HL-60 (cell line): Measurements from ENCODE around the gene GPR107.

Experiments
- DNase-seq, 2 experiments: peaks; one replicate each; pipeline ENCODE4 v3.0.0-alpha.2; 2010 to 2020; ENCODE audit warnings: low read depth in 1 of 2, low spot score in 1 of 2
- H3K27ac ChIP-seq: fragments of 250-450 bp; sonication (Bioruptor Pico); replicated peaks from 2 replicates; pipeline ENCODE4 v1.5.1; 2020; ENCODE audit warnings: mild to moderate bottlenecking, moderate library complexity
- H3K27me3 ChIP-seq: fragments of 250-450 bp; sonication (Bioruptor Pico); 2 replicates; pipeline ENCODE4 v1.5.1; 2021; ENCODE audit warnings: mild to moderate bottlenecking, moderate library complexity; ENCODE audit not compliant: insufficient read depth, poor library complexity, severe bottlenecking
- H3K4me3 ChIP-seq: replicated peaks from 2 replicates; pipeline ENCODE4 v1.5.1; 2011; ENCODE audit warnings: mild to moderate bottlenecking, control low read depth, low read length; ENCODE audit not compliant: insufficient read depth
- GABPA ChIP-seq: IDR thresholded peaks from 2 replicates; pipeline ENCODE4 v1.6.1; 2012; ENCODE audit warnings: low read depth
- POLR2AphosphoS5 ChIP-seq: IDR thresholded peaks from 2 replicates; pipeline ENCODE4 v1.6.1; 2012; ENCODE audit warnings: low read depth
- SPI1 ChIP-seq: IDR thresholded peaks from 2 replicates; pipeline ENCODE4 v1.6.1; 2012; ENCODE audit warnings: low read depth, mild to moderate bottlenecking, borderline replicate concordance
- TF ChIP-seq, protein P1 (sequence below): IDR thresholded peaks from 2 replicates; pipeline ENCODE4 v1.6.1; 2012; ENCODE audit warnings: low read depth; ENCODE audit not compliant: insufficient replicate concordance
- TF ChIP-seq, protein P2 (sequence below): IDR thresholded peaks from one replicate; pipeline ENCODE4 v1.5.1; 2011; ENCODE audit warnings: low read length, control low read depth, inconsistent platforms; ENCODE audit not compliant: insufficient read depth

The GPR107 gene

DNA sequence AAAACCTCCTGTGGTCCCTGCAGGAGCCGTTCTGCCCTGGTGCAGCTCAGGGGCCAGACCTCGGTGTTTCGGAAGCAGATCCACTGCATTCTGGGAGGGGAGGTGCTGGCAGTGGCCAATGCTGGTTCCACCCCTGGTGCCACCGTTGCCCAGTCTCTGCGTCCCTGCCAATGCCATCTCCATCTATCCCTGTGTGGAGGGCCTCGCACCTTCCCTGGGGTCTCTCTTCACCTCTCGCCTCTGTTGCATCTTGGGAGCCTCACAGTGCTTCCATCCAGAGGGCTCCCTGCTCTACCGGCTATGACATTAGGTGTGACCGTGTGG is 133.8 kb downstream of the GPR107 start:
- no peak overlapping the region for H3K4me3 ChIP-seq
- H3K27ac ChIP-seq: no peak overlapping the region
- TF ChIP-seq SPI1: no peak
- TF ChIP-seq, protein P1, sequence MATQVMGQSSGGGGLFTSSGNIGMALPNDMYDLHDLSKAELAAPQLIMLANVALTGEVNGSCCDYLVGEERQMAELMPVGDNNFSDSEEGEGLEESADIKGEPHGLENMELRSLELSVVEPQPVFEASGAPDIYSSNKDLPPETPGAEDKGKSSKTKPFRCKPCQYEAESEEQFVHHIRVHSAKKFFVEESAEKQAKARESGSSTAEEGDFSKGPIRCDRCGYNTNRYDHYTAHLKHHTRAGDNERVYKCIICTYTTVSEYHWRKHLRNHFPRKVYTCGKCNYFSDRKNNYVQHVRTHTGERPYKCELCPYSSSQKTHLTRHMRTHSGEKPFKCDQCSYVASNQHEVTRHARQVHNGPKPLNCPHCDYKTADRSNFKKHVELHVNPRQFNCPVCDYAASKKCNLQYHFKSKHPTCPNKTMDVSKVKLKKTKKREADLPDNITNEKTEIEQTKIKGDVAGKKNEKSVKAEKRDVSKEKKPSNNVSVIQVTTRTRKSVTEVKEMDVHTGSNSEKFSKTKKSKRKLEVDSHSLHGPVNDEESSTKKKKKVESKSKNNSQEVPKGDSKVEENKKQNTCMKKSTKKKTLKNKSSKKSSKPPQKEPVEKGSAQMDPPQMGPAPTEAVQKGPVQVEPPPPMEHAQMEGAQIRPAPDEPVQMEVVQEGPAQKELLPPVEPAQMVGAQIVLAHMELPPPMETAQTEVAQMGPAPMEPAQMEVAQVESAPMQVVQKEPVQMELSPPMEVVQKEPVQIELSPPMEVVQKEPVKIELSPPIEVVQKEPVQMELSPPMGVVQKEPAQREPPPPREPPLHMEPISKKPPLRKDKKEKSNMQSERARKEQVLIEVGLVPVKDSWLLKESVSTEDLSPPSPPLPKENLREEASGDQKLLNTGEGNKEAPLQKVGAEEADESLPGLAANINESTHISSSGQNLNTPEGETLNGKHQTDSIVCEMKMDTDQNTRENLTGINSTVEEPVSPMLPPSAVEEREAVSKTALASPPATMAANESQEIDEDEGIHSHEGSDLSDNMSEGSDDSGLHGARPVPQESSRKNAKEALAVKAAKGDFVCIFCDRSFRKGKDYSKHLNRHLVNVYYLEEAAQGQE: no peak
- TF ChIP-seq POLR2AphosphoS5: no peak
- TF ChIP-seq, protein P2, sequence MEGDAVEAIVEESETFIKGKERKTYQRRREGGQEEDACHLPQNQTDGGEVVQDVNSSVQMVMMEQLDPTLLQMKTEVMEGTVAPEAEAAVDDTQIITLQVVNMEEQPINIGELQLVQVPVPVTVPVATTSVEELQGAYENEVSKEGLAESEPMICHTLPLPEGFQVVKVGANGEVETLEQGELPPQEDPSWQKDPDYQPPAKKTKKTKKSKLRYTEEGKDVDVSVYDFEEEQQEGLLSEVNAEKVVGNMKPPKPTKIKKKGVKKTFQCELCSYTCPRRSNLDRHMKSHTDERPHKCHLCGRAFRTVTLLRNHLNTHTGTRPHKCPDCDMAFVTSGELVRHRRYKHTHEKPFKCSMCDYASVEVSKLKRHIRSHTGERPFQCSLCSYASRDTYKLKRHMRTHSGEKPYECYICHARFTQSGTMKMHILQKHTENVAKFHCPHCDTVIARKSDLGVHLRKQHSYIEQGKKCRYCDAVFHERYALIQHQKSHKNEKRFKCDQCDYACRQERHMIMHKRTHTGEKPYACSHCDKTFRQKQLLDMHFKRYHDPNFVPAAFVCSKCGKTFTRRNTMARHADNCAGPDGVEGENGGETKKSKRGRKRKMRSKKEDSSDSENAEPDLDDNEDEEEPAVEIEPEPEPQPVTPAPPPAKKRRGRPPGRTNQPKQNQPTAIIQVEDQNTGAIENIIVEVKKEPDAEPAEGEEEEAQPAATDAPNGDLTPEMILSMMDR: no peak
- no peak for TF ChIP-seq GABPA
- no peak for DNase-seq
- no peaks in the 10 kb centered on the region for H3K27me3 ChIP-seq

DNA sequence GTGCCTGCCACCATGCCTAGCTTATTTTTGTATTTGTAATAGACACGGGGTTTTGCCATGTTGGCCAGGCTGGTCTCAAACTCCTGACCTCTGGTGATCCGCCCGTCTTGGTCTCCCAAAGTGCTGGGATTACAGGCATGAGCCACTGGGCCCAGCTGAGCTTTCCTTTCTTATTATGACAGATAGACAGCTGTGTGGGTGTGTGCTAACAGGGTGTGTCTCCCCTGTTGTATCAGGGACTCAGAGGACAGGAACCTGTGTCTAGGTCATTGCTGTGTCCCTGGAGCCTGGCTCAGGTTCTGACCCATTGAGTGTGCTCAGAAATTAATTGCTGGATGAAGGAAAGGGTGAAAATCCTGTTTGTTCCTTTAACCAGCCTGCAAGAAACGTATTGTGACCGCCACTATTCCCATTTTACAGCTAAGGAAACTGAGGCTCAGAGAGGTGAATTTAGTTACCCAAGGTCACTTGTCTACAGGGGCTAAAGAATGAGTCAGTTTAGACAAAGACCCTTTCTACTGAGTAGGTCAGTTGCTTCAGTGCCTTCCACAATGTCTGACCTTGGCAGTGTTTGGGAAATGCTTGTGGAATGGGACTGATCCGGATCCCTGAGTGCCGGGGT is 135.3 kb downstream of the GPR107 start:
- Histone ChIP-seq H3K4me3 (no peak overlapping the region), H3K27me3 (no peaks in the 10 kb centered on the region), H3K27ac (no peak overlapping the region)
- TF ChIP-seq GABPA (no peak), POLR2AphosphoS5 (no peak), SPI1 (no peak)
- TF ChIP-seq, protein P1: no peak
- TF ChIP-seq, protein P2: no peak
- DNase-seq: no peak
